ENCODE measurements around the gene MTNR1B.

DNA sequence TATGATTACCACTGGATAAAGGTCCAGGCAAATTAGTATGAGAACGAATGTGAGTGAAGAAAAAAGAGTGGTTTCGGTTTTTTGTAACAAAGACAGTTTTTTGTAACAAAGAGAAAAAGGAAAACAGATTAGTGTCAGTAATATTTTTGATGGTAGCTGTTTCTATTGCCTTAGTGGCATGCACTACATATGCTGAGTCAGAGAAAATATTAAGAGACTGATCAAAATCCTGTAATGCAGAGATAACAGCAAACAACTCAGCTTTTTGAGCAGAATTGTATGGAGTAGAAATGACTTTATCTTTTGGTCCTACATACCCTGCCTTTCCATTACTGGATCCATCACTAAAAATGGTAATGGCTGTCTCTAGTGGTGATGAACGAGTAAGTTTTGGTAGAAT is 22.7 kb upstream of the MTNR1B start:
- TF ChIP-seq CTCF (IDR thresholded peaks at IDR 0.05; ENCODE audit: insufficient read depth, low read length) (no peak), SPI1 (IDR thresholded peaks at IDR 0.05; ENCODE audit: borderline replicate concordance, low read depth) (no peak), REST (IDR thresholded peaks at IDR 0.05; ENCODE audit: insufficient replicate concordance, low read depth) (no peak), POLR2AphosphoS5 (IDR thresholded peaks at IDR 0.05; ENCODE audit: low read depth) (no peak)
